SK-N-SH (cell line): ENCODE data around the gene MVP. TPM values are rescaled to one million over a fixed set of nuclear protein-coding genes. Genes with fewer than 3 reads are reported as not detected.

Experiments
- CTCF ChIA-PET: fragments of 300-600, 350-600 bp; formaldehyde crosslinking; extraction: SDS; loops from one replicate; lab custom pipeline; 2021; lab: Yijun Ruan, JAX
- POLR2A ChIA-PET: fragments of 350-600 bp; sonication (Branson Sonifier 250); formaldehyde crosslinking; extraction: SDS; loops from one replicate; lab custom pipeline; 2020; ENCODE audit warnings: antibody characterized with exemption, inconsistent platforms; lab: Yijun Ruan, JAX
- DNase-seq: peaks from one replicate; pipeline ENCODE4 v3.0.0; 2012
- H2AFZ ChIP-seq: fragments of 200-600 bp; sonication (generic); 2 replicates; pipeline ENCODE4 v1.8.1; 2016; ENCODE audit warnings: antibody characterized with exemption, mild to moderate bottlenecking, low read depth
- H3F3A ChIP-seq: fragments of 200-600 bp; sonication (generic); replicated peaks from 2 replicates; pipeline ENCODE3; 2016; ENCODE audit warnings: antibody characterized with exemption, mild to moderate bottlenecking; ENCODE audit not compliant: insufficient read depth
- H3K27ac ChIP-seq, 2 experiments: fragments of 200-500 bp in 1 of 2; fragments of 200-600 bp in 1 of 2; sonication (Bioruptor generic) in 1 of 2; sonication (generic), shearing (Covaris generic) in 1 of 2; 2 replicates each; pipeline versions ENCODE4 v1.5.1 to v1.6.1; 2014 to 2016; ENCODE audit warnings: low read depth in 2 of 2, inconsistent platforms in 1 of 2, low read length in 1 of 2, mild to moderate bottlenecking in 1 of 2, mixed read lengths in 1 of 2
- H3K27me3 ChIP-seq: fragments of 200-600 bp; sonication (generic), shearing (Covaris generic); 2 replicates; pipeline ENCODE4 v1.6.1; 2016; ENCODE audit warnings: mixed run types; ENCODE audit not compliant: insufficient read depth
- H3K36me3 ChIP-seq, 2 experiments: fragments of 200-500 bp in 1 of 2; fragments of 200-600 bp in 1 of 2; sonication (Bioruptor generic) in 1 of 2; sonication (generic) in 1 of 2; replicated peaks in 1 of 2; 2 replicates each; pipeline versions ENCODE3 to v1.5.1; 2014 to 2016; ENCODE audit warnings: low read length in 1 of 2, mild to moderate bottlenecking in 1 of 2; ENCODE audit not compliant: insufficient read depth in 2 of 2, control insufficient read depth in 1 of 2
- H3K4me1 ChIP-seq, 2 experiments: fragments of 200-500 bp in 1 of 2; fragments of 200-600 bp in 1 of 2; sonication (Bioruptor generic) in 1 of 2; sonication (generic), shearing (Covaris generic) in 1 of 2; 2 replicates each; pipeline versions ENCODE4 v1.5.1 to v1.6.1; 2014 to 2016; ENCODE audit warnings: low read depth in 1 of 2, low read length in 1 of 2, mixed run types in 1 of 2; ENCODE audit not compliant: insufficient read depth in 2 of 2, control insufficient read depth in 1 of 2
- H3K4me2 ChIP-seq: fragments of 200-600 bp; sonication (generic), shearing (Covaris generic); 2 replicates; pipeline ENCODE4 v1.6.1; 2017; ENCODE audit warnings: mixed run types
- H3K4me3 ChIP-seq, 2 experiments: fragments of 200-500 bp in 1 of 2; fragments of 200-600 bp in 1 of 2; sonication (Bioruptor generic) in 1 of 2; sonication (generic), shearing (Covaris generic) in 1 of 2; 2 replicates each; pipeline versions ENCODE4 v1.5.1 to v1.8.1; 2014 to 2016; ENCODE audit warnings: low read depth in 2 of 2, inconsistent platforms in 1 of 2, low read length in 1 of 2, mild to moderate bottlenecking in 1 of 2, mixed read lengths in 1 of 2, moderate library complexity in 1 of 2
- H3K79me2 ChIP-seq: fragments of 200-600 bp; sonication (generic); 2 replicates; pipeline ENCODE4 v1.8.1; 2017; ENCODE audit warnings: mild to moderate bottlenecking; ENCODE audit not compliant: insufficient read depth
- H3K9ac ChIP-seq: fragments of 200-600 bp; sonication (generic); 2 replicates; pipeline ENCODE4 v1.6.1; 2017; ENCODE audit warnings: mixed run types
- H3K9me2 ChIP-seq: fragments of 200-600 bp; sonication (generic); 2 replicates; pipeline ENCODE4 v1.6.1; 2017; ENCODE audit warnings: mixed run types
- H3K9me3 ChIP-seq: fragments of 200-600 bp; sonication (generic); 2 replicates; pipeline ENCODE4 v1.6.1; 2017; ENCODE audit warnings: mixed run types, mild to moderate bottlenecking, moderate library complexity
- H4K20me1 ChIP-seq: fragments of 200-600 bp; sonication (generic); 2 replicates; pipeline ENCODE4 v1.6.1; 2017; ENCODE audit warnings: mild to moderate bottlenecking, mixed run types; ENCODE audit not compliant: insufficient read depth
- CTCF ChIP-seq: fragments of 200-600 bp; sonication (generic); IDR thresholded peaks from 2 replicates; pipeline ENCODE4 v1.6.1; 2017; ENCODE audit warnings: antibody characterized with exemption, mild to moderate bottlenecking, moderate library complexity
- ELF1 ChIP-seq: IDR thresholded peaks from 2 replicates; pipeline ENCODE4 v1.4.0; 2012
- FOSL2 ChIP-seq: IDR thresholded peaks from 2 replicates; pipeline ENCODE4 v1.4.0; 2012; ENCODE audit warnings: low read depth, mild to moderate bottlenecking, moderate library complexity, borderline replicate concordance
- FOXM1 ChIP-seq: IDR thresholded peaks from 2 replicates; pipeline ENCODE4 v1.4.0; 2012; ENCODE audit warnings: low read depth, mild to moderate bottlenecking
- GATA2 ChIP-seq: sonication (generic); formaldehyde crosslinking; IDR thresholded peaks from 2 replicates; pipeline ENCODE4 v1.5.0; 2020; ENCODE audit warnings: mild to moderate bottlenecking, missing genetic modification reagents
- IRF3 ChIP-seq: fragments of 150-350 bp; IDR thresholded peaks from 2 replicates; pipeline ENCODE4 v1.6.1; 2016; ENCODE audit warnings: mild to moderate bottlenecking, low read depth, low read length
- MAX ChIP-seq: IDR thresholded peaks from 2 replicates; pipeline ENCODE4 v1.4.0; 2012; ENCODE audit warnings: low read depth
- NRF1 ChIP-seq: IDR thresholded peaks from 2 replicates; pipeline ENCODE4 v1.6.1; 2012; ENCODE audit warnings: low read depth, mild to moderate bottlenecking, low read length
- POLR2AphosphoS5 ChIP-seq: IDR thresholded peaks from 2 replicates; pipeline ENCODE4 v1.6.1; 2012; ENCODE audit warnings: low read depth, low read length
- RXRA ChIP-seq: IDR thresholded peaks from 2 replicates; pipeline ENCODE4 v1.4.0; 2012; ENCODE audit warnings: low read depth, mild to moderate bottlenecking, borderline replicate concordance
- TEAD4 ChIP-seq: IDR thresholded peaks from 2 replicates; pipeline ENCODE4 v1.4.0; 2012; ENCODE audit warnings: mild to moderate bottlenecking, borderline replicate concordance; ENCODE audit not compliant: insufficient read depth
- USF2 ChIP-seq: fragments of 150-350 bp; IDR thresholded peaks from 2 replicates; pipeline ENCODE4 v1.6.1; 2017; ENCODE audit warnings: antibody characterized with exemption, low read length, low read depth, borderline replicate concordance
- YY1 ChIP-seq: IDR thresholded peaks from 2 replicates; pipeline ENCODE4 v1.4.0; 2012; ENCODE audit warnings: low read depth, mild to moderate bottlenecking
- WGBS: methylation state at CpG from one replicate; pipeline ENCODE4 v1.1.6; 2017; ENCODE audit warnings: low lambda C conversion rate; 5-methylcytosine and 5-hydroxymethylcytosine counted together
- polyA plus RNA-seq, 3 experiments: library from polyadenylated mRNA; depleted of rRNA; stranded (reverse); fragments of >200 nt; gene quantifications; 2 replicates each; pipeline ENCODE4 v1.2.3, GENCODE V29; 2012
- small RNA-seq, 7 experiments: library from RNA; depleted of rRNA; stranded (forward); fragments of <200 nt; gene quantifications; one replicate each; pipeline ENCODE3, GENCODE V24; 2012

The MVP gene
- polyA plus RNA-seq, 1 of the 3 experiments (the other 2 are of a cell fraction): 222 TPM

GRCh38 chr16:29897333-29897732 is 77.1 kb downstream of the MVP start:
- Histone ChIP-seq H2AFZ (no peak overlapping the region), H3K9me3 (no peaks in the 10 kb centered on the region)
- CTCF ChIA-PET: no interaction called here

More at GRCh38 chr16:29897333-29897732, 77.1 kb downstream of the MVP start:
- no peak overlapping the region for H3K9ac ChIP-seq
- no peak for TF ChIP-seq GATA2 (CRISPR knock-in tag)
- no peak for TF ChIP-seq TEAD4
- no peak for TF ChIP-seq YY1
- TF ChIP-seq POLR2AphosphoS5: no peak
- no peak for TF ChIP-seq NRF1
- TF ChIP-seq FOXM1: no peak
- TF ChIP-seq FOSL2: no peak
- TF ChIP-seq USF2: no peak
- no peak for TF ChIP-seq IRF3
- no peak for TF ChIP-seq CTCF
- no peak for TF ChIP-seq RXRA
- TF ChIP-seq MAX: no peak
- no peak for TF ChIP-seq ELF1
- POLR2A ChIA-PET: interaction anchor here (1.0 kb wide), 1 partner anchor 98 kb away, joined by 3 read pairs; the partner anchor contains the start of genes HIRIP3 and INO80E
- no peaks in the 10 kb centered on the region for H3K27me3 ChIP-seq
- no peak overlapping the region for H3K4me3 ChIP-seq
- no peaks in the 10 kb centered on the region for H3K9me2 ChIP-seq
- no peak for DNase-seq
- no peak overlapping the region for H3K27ac ChIP-seq
- peaks cover 0 to 5% of the 10 kb centered on the region in 2 experiments for H3K36me3 ChIP-seq
- H4K20me1 ChIP-seq: 0 out of 2 replicates have a peak, but pooled peaks cover 3% of the 10 kb centered on the region
- peaks cover 17% of the 10 kb centered on the region for H3F3A ChIP-seq
- peak overlapping the region; percentile 100 for H3K4me2 ChIP-seq
- 73% methylated on average over 4 of the region's 4 CpGs for WGBS
- peaks cover 0 to 20% of the 10 kb centered on the region in 2 experiments; a peak in 1 of 4 replicates for H3K4me1 ChIP-seq
- peaks cover 16% of the 10 kb centered on the region for H3K79me2 ChIP-seq

Small RNA genes within 50 kb of the gene (small RNA-seq; reads per million reads assigned to genes)
- 0 reads per million in 7 experiments for gene AC009133.6
- gene AC120114.4: 0 reads per million in 7 experiments

Other genes starting within 250 kb of the MVP start
- gene SPN, start 157.2 kb upstream of the MVP start, polyA plus RNA-seq (2012; rRNA removed): 0.10 and 0.13 TPM in 2 replicates
- 12.5 and 12.6 TPM in 2 replicates for gene QPRT, start 141.3 kb upstream of the MVP start, polyA plus RNA-seq (2012; rRNA removed)
- not detected in 2 replicates for gene C16orf54, start 74.5 kb upstream of the MVP start, polyA plus RNA-seq (2012; rRNA removed)
- gene ZG16, start 42.2 kb upstream of the MVP start, polyA plus RNA-seq (2012; rRNA removed): not detected in 2 replicates
- gene KIF22, start 29.7 kb upstream of the MVP start, polyA plus RNA-seq (2012; rRNA removed): 63.8 and 64.1 TPM in 2 replicates
- gene MAZ, start 13.9 kb upstream of the MVP start, polyA plus RNA-seq (2012; rRNA removed): 117 and 163 TPM in 2 replicates
- 28.1 and 29.3 TPM in 2 replicates for gene PRRT2, start 8.3 kb upstream of the MVP start, polyA plus RNA-seq (2012; rRNA removed)
- 48.5 and 57.7 TPM in 2 replicates for gene PAGR1, start 4.3 kb upstream of the MVP start, polyA plus RNA-seq (2012; rRNA removed)
- gene CDIPT, start 42.8 kb downstream of the MVP start, polyA plus RNA-seq (2012; rRNA removed): 90.7 and 94.8 TPM in 2 replicates
- gene SEZ6L2, start 79.1 kb downstream of the MVP start, polyA plus RNA-seq (2012; rRNA removed): 26.6 and 59.8 TPM in 2 replicates
- 29.0 and 35.1 TPM in 2 replicates for gene ASPHD1, start 80.0 kb downstream of the MVP start, polyA plus RNA-seq (2012; rRNA removed)
- 28.5 and 31.0 TPM in 2 replicates for gene KCTD13, start 105.8 kb downstream of the MVP start, polyA plus RNA-seq (2012; rRNA removed)
- gene TMEM219, start 141.6 kb downstream of the MVP start, polyA plus RNA-seq (2012; rRNA removed): 95.0 and 101 TPM in 2 replicates
- 21.9 and 23.1 TPM in 2 replicates for gene TAOK2, start 153.4 kb downstream of the MVP start, polyA plus RNA-seq (2012; rRNA removed)
- gene HIRIP3, start 175.2 kb downstream of the MVP start, polyA plus RNA-seq (2012; rRNA removed): 15.4 and 18.9 TPM in 2 replicates
- gene INO80E, start 175.8 kb downstream of the MVP start, polyA plus RNA-seq (2012; rRNA removed): 43.9 and 46.6 TPM in 2 replicates
- 10.3 and 10.4 TPM in 2 replicates for gene DOC2A, start 190.6 kb downstream of the MVP start, polyA plus RNA-seq (2012; rRNA removed)
- gene C16orf92, start 202.7 kb downstream of the MVP start, polyA plus RNA-seq (2012; rRNA removed): not detected in 2 replicates
- gene TLCD3B, start 210.8 kb downstream of the MVP start, polyA plus RNA-seq (2012; rRNA removed): 2.3 and 3.8 TPM in 2 replicates
- gene ALDOA, start 245.3 kb downstream of the MVP start, polyA plus RNA-seq (2012; rRNA removed): 437 and 641 TPM in 2 replicates